H9 (cell line): Measurements from ENCODE around the gene HLA-C. TPM values are rescaled to one million over a fixed set of nuclear protein-coding genes. Genes with fewer than 3 reads are reported as not detected.

Experiments
- DNase-seq: peaks from one replicate; pipeline ENCODE4 v3.0.0-alpha.2; 2017
- H2AFZ ChIP-seq: one replicate; pipeline ENCODE4 v1.6.1; 2013; ENCODE audit warnings: mild to moderate bottlenecking, low read length, control low read depth, moderate library complexity
- H2AK5ac ChIP-seq: 2 replicates; pipeline ENCODE4 v1.6.1; 2013; ENCODE audit warnings: low read length, control low read depth, mixed read lengths; ENCODE audit not compliant: insufficient read length
- H2BK120ac ChIP-seq: one replicate; pipeline ENCODE4 v1.6.1; 2013; ENCODE audit warnings: low read depth, mild to moderate bottlenecking, low read length, control low read depth, inconsistent platforms; ENCODE audit not compliant: poor library complexity, severe bottlenecking
- H2BK12ac ChIP-seq: 2 replicates; pipeline ENCODE4 v1.6.1; 2013; ENCODE audit warnings: low read length, control low read depth, mixed read lengths, low read depth; ENCODE audit not compliant: insufficient read length
- H2BK15ac ChIP-seq: 2 replicates; pipeline ENCODE4 v1.6.1; 2013; ENCODE audit warnings: low read depth, low read length, control low read depth
- H2BK20ac ChIP-seq: one replicate; pipeline ENCODE4 v1.6.1; 2013; ENCODE audit warnings: low read depth, mild to moderate bottlenecking, low read length, control low read depth, inconsistent platforms; ENCODE audit not compliant: poor library complexity, severe bottlenecking
- H2BK5ac ChIP-seq: 2 replicates; pipeline ENCODE4 v1.6.1; 2013; ENCODE audit warnings: low read length, control low read depth, mixed read lengths; ENCODE audit not compliant: insufficient read length
- H3K14ac ChIP-seq: 2 replicates; pipeline ENCODE4 v1.6.1; 2013; ENCODE audit warnings: low read length, control low read depth; ENCODE audit not compliant: insufficient read depth
- H3K18ac ChIP-seq: 2 replicates; pipeline ENCODE4 v1.6.1; 2013; ENCODE audit warnings: low read depth, mild to moderate bottlenecking, mixed read lengths, low read length, control low read depth; ENCODE audit not compliant: insufficient read length
- H3K23ac ChIP-seq: 2 replicates; pipeline ENCODE4 v1.6.1; 2013; ENCODE audit warnings: low read length, control low read depth, mixed read lengths, low read depth; ENCODE audit not compliant: insufficient read length
- H3K23me2 ChIP-seq: 2 replicates; pipeline ENCODE4 v1.6.1; 2013; ENCODE audit warnings: low read depth, mild to moderate bottlenecking, mixed read lengths, low read length, control low read depth; ENCODE audit not compliant: insufficient read length, poor library complexity, severe bottlenecking
- H3K27ac ChIP-seq: 2 replicates; pipeline ENCODE4 v1.5.1; 2013; ENCODE audit warnings: low read length, control low read depth, mixed read lengths, low read depth; ENCODE audit not compliant: insufficient read length
- H3K27me3 ChIP-seq: 2 replicates; pipeline ENCODE4 v1.6.1; 2013; ENCODE audit warnings: low read length, control low read depth, inconsistent platforms; ENCODE audit not compliant: insufficient read depth
- H3K4ac ChIP-seq: 2 replicates; pipeline ENCODE4 v1.6.1; 2013; ENCODE audit warnings: low read depth, mild to moderate bottlenecking, control low read depth, inconsistent platforms, low read length, moderate library complexity
- H3K4me1 ChIP-seq: 2 replicates; pipeline ENCODE4 v1.6.1; 2013; ENCODE audit warnings: low read length, control low read depth, inconsistent platforms; ENCODE audit not compliant: insufficient read depth
- H3K4me2 ChIP-seq: 2 replicates; pipeline ENCODE4 v1.6.1; 2013; ENCODE audit warnings: low read length, control low read depth, mixed read lengths; ENCODE audit not compliant: insufficient read length, insufficient read depth
- H3K56ac ChIP-seq: 2 replicates; pipeline ENCODE4 v1.6.1; 2013; ENCODE audit warnings: low read depth, mild to moderate bottlenecking, mixed read lengths, low read length, control low read depth; ENCODE audit not compliant: insufficient read length
- H3K79me1 ChIP-seq: 2 replicates; pipeline ENCODE4 v1.6.1; 2013; ENCODE audit warnings: low read depth, mild to moderate bottlenecking, moderate library complexity, low read length, control low read depth, inconsistent platforms; ENCODE audit not compliant: insufficient read depth, poor library complexity, severe bottlenecking
- H3K79me2 ChIP-seq: 2 replicates; pipeline ENCODE4 v1.6.1; 2013; ENCODE audit warnings: low read length, control low read depth, inconsistent platforms; ENCODE audit not compliant: insufficient read depth
- H3K9ac ChIP-seq: 2 replicates; pipeline ENCODE4 v1.6.1; 2013; ENCODE audit warnings: low read length, control low read depth, mixed read lengths; ENCODE audit not compliant: insufficient read length; ENCODE audit errors: extremely low read depth
- H3K9me3 ChIP-seq: one replicate; pipeline ENCODE4 v1.6.1; 2013; ENCODE audit warnings: low read depth, low read length, inconsistent platforms; ENCODE audit not compliant: control insufficient read depth
- H3T11ph ChIP-seq: one replicate; pipeline ENCODE4 v1.6.1; 2013; ENCODE audit warnings: mild to moderate bottlenecking, low read length, control low read depth, inconsistent platforms
- H4K20me1 ChIP-seq: one replicate; pipeline ENCODE4 v1.6.1; 2013; ENCODE audit not compliant: control insufficient read depth, insufficient read length, insufficient read depth
- H4K5ac ChIP-seq: 2 replicates; pipeline ENCODE4 v1.6.1; 2013; ENCODE audit warnings: low read depth, mild to moderate bottlenecking, mixed read lengths, low read length, control low read depth; ENCODE audit not compliant: insufficient read length
- H4K8ac ChIP-seq: replicated peaks from 2 replicates; pipeline ENCODE4 v1.6.1; 2013; ENCODE audit warnings: low read length, control low read depth, mixed read lengths, low read depth; ENCODE audit not compliant: insufficient read length
- H4K91ac ChIP-seq: 2 replicates; pipeline ENCODE4 v1.6.1; 2013; ENCODE audit warnings: low read depth, mild to moderate bottlenecking, moderate library complexity, mixed read lengths, low read length, control low read depth; ENCODE audit not compliant: insufficient read length
- H3K27ac Mint-ChIP-seq, 3 experiments: 2 replicates in 2 of 3; 3 replicates in 1 of 3; pipeline ENCODE4 v1.8.0; 2020 to 2021; ENCODE audit warnings: mixed read lengths in 3 of 3, mild to moderate bottlenecking in 1 of 3, moderate library complexity in 1 of 3
- H3K27me3 Mint-ChIP-seq: 2 replicates; pipeline ENCODE4 v1.8.0; 2021; ENCODE audit warnings: low read depth, mild to moderate bottlenecking, moderate library complexity, mixed read lengths
- H3K36me3 Mint-ChIP-seq, 3 experiments: 2 replicates in 2 of 3; 3 replicates in 1 of 3; pipeline ENCODE4 v1.8.0; 2020 to 2021; ENCODE audit warnings: low read depth in 3 of 3, mixed read lengths in 3 of 3; ENCODE audit not compliant: insufficient read depth in 1 of 3
- H3K4me1 Mint-ChIP-seq, 2 experiments: 2 replicates each; pipeline ENCODE4 v1.8.0; 2020; ENCODE audit warnings: mixed read lengths in 2 of 2
- H3K4me3 Mint-ChIP-seq, 2 experiments: 2 replicates in 1 of 2; 3 replicates in 1 of 2; pipeline ENCODE4 v1.8.0; 2020 to 2021; ENCODE audit warnings: mild to moderate bottlenecking in 2 of 2, mixed read lengths in 2 of 2, moderate library complexity in 1 of 2
- H3K9me3 Mint-ChIP-seq, 2 experiments: 2 replicates in 1 of 2; 3 replicates in 1 of 2; pipeline ENCODE4 v1.8.0; 2020; ENCODE audit warnings: mild to moderate bottlenecking in 2 of 2, mixed read lengths in 2 of 2, moderate library complexity in 1 of 2
- WGBS: extraction: QIAGEN DNeasy Blood & Tissue Kit; methylation state at CpG from one replicate; pipeline ENCODE4 v1.1.7; 2013; ENCODE audit warnings: missing lambda C conversion rate, low lambda C conversion rate, mixed read lengths; ENCODE audit not compliant: insufficient read length; ENCODE audit errors: extremely low coverage; 5-methylcytosine and 5-hydroxymethylcytosine counted together
- total RNA-seq: library from RNA; stranded (reverse); gene quantifications from 2 replicates; pipeline ENCODE4 v1.2.1, GENCODE V29; 2021
- TF ChIP-seq, protein P1 (sequence below): fragments of 200-600 bp; sonication (generic); conservative IDR thresholded peaks from 3 replicates; pipeline ENCODE4 v1.8.0; 2021; ENCODE audit warnings: antibody characterized with exemption, mild to moderate bottlenecking

Gene HLA-C
- total RNA-seq, 1 experiment from 2014 or later = 239 TPM

- Histone ChIP-seq H3K14ac (no peak overlapping the region), H2AK5ac (no peak overlapping the region), H2BK5ac (no peak overlapping the region), H3K4ac (no peak overlapping the region), H4K91ac (no peak overlapping the region), H3K23me2 (no peaks in the 10 kb centered on the region), H3K56ac (no peak overlapping the region), H4K5ac (no peak overlapping the region), H3K79me1 (no peaks in the 10 kb centered on the region), H3K9ac (no peak overlapping the region), H3K4me2 (no peak overlapping the region), H2BK12ac (no peak overlapping the region), H4K8ac (no peak overlapping the region), H3K27ac (no peak overlapping the region), H3K27me3 (no peaks in the 10 kb centered on the region), H3K4me1 (no peaks in the 10 kb centered on the region), H2BK20ac (no peak overlapping the region), H2AFZ (no peak overlapping the region), H3K23ac (no peak overlapping the region), H3K18ac (no peak overlapping the region), H3K9me3 (no peaks in the 10 kb centered on the region), H3T11ph (no peak overlapping the region), H4K20me1 (no peaks in the 10 kb centered on the region), H2BK15ac (no peak overlapping the region), H3K79me2 (no peaks in the 10 kb centered on the region), H2BK120ac (no peak overlapping the region)
- no peak overlapping the region for H3K27ac Mint-ChIP-seq
- H3K27me3 Mint-ChIP-seq = peaks cover 35% of the 10 kb centered on the region
- H3K9me3 Mint-ChIP-seq = peaks cover 0 to 3% of the 10 kb centered on the region in 2 experiments; a peak in 2 of 5 replicates
- H3K36me3 Mint-ChIP-seq = no peaks in the 10 kb centered on the region
- WGBS = no CpG with 5 or more reads among the region's 3 CpGs
- TF ChIP-seq, protein P1, sequence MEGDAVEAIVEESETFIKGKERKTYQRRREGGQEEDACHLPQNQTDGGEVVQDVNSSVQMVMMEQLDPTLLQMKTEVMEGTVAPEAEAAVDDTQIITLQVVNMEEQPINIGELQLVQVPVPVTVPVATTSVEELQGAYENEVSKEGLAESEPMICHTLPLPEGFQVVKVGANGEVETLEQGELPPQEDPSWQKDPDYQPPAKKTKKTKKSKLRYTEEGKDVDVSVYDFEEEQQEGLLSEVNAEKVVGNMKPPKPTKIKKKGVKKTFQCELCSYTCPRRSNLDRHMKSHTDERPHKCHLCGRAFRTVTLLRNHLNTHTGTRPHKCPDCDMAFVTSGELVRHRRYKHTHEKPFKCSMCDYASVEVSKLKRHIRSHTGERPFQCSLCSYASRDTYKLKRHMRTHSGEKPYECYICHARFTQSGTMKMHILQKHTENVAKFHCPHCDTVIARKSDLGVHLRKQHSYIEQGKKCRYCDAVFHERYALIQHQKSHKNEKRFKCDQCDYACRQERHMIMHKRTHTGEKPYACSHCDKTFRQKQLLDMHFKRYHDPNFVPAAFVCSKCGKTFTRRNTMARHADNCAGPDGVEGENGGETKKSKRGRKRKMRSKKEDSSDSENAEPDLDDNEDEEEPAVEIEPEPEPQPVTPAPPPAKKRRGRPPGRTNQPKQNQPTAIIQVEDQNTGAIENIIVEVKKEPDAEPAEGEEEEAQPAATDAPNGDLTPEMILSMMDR = no peak
- H3K4me3 Mint-ChIP-seq = no peak overlapping the region
- H3K4me1 Mint-ChIP-seq = peaks cover 4% of the 10 kb centered on the region in 2 experiments; a peak in 2 of 4 replicates
- no peak for DNase-seq
Observed at GRCh38 chr6:31294056-31294455, 22.2 kb upstream of the HLA-C start.
